Fibroblast of lung (primary cell): ENCODE data around the gene YJU2.

ENCODE experiments used
- EZH2 ChIP-seq: IDR thresholded peaks from 2 replicates; pipeline ENCODE4 v1.5.1; 2012; ENCODE audit warnings: low read length, control low read depth, mild to moderate bottlenecking; ENCODE audit errors: missing control alignments
- TF ChIP-seq, protein P1 (sequence below), 2 donors: IDR thresholded peaks in 1 of 2; conservative IDR thresholded peaks in 1 of 2; 1 replicate in 1 of 2; 2 replicates in 1 of 2; pipeline ENCODE4 v1.5.1; 2011 to 2012; ENCODE audit warnings: low read length in 2 of 2, control low read depth in 1 of 2, inconsistent platforms in 1 of 2, low read depth in 1 of 2, mild to moderate bottlenecking in 1 of 2

- TF ChIP-seq, protein P1, sequence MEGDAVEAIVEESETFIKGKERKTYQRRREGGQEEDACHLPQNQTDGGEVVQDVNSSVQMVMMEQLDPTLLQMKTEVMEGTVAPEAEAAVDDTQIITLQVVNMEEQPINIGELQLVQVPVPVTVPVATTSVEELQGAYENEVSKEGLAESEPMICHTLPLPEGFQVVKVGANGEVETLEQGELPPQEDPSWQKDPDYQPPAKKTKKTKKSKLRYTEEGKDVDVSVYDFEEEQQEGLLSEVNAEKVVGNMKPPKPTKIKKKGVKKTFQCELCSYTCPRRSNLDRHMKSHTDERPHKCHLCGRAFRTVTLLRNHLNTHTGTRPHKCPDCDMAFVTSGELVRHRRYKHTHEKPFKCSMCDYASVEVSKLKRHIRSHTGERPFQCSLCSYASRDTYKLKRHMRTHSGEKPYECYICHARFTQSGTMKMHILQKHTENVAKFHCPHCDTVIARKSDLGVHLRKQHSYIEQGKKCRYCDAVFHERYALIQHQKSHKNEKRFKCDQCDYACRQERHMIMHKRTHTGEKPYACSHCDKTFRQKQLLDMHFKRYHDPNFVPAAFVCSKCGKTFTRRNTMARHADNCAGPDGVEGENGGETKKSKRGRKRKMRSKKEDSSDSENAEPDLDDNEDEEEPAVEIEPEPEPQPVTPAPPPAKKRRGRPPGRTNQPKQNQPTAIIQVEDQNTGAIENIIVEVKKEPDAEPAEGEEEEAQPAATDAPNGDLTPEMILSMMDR (conservative IDR thresholded peaks at IDR 0.05 in 1 of 2, IDR thresholded peaks at IDR 0.05 in 1 of 2; ENCODE audit: low read depth in 1 of 2, low read length in 2 of 2), result no peak
- TF ChIP-seq EZH2, result no peak
Observed at GRCh38 chr19:4200940-4201542, 45.8 kb upstream of the YJU2 start.
